ENCODE measurements around the gene FSIP1.

DNA sequence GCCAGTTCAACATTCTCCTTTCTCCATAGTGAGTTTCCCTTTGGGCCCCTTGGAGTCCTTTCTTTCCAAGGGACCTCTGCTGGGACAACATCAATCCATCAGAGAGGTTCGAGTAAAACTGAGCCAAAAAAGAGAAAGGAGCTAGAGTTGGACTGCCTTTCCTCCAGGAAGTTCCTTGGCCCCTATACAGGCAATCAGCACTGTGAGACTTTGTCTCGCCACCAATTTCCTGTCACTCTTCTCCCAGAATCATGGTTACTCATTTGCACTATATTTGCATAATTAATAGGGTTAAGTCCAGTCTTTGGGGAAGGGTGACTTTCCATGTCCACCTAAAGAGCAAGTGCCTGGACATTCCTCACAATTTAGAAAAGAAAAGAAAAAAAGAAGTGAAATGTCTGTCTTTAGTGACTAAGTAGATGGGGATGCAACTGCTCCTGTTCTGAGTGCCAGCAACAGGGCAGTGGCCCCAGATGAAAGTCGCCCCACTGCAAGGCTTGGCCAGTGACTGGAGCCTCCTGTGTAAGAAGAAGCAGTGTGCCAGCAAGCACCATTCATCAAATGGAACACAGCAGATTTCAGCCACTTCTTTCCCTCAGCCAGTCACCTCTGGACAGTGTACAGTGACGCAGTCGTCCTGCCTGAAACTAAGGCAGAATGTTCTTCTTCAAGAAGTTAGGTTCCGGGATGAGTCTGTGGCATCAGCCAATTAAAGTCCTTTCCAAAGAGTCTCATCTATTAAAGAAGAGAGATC, 91.6 kb downstream of the FSIP1 start:
- TF ChIP-seq CBX1 (IDR thresholded peaks at IDR 0.05; ENCODE audit: low read depth) (no peak), FOXJ3 (CRISPR knock-in tag; IDR thresholded peaks at IDR 0.05) (no peak), ZKSCAN8 (CRISPR knock-in tag; IDR thresholded peaks at IDR 0.05) (no peak), POLR2A (conservative IDR thresholded peaks at IDR 0.05) (no peak), CHD2 (IDR thresholded peaks at IDR 0.05; ENCODE audit: low read depth, low read length) (no peak), HNRNPK (IDR thresholded peaks at IDR 0.05; ENCODE audit: low read depth, low read length, poor library complexity, severe bottlenecking) (no peak), SIRT6 (IDR thresholded peaks at IDR 0.05; ENCODE audit: low read depth, low read length) (no peak), MED1 (CRISPR knock-in tag; IDR thresholded peaks at IDR 0.05; ENCODE audit: borderline replicate concordance) (no peak), MYC (IDR thresholded peaks at IDR 0.05; ENCODE audit: low read depth, low read length) (no peak), MYC (CRISPR knock-in tag; IDR thresholded peaks at IDR 0.05; ENCODE audit: borderline replicate concordance, low read depth) (no peak), ZNF324 (CRISPR knock-in tag; IDR thresholded peaks at IDR 0.05) (no peak)
- TF ChIP-seq, protein P1, sequence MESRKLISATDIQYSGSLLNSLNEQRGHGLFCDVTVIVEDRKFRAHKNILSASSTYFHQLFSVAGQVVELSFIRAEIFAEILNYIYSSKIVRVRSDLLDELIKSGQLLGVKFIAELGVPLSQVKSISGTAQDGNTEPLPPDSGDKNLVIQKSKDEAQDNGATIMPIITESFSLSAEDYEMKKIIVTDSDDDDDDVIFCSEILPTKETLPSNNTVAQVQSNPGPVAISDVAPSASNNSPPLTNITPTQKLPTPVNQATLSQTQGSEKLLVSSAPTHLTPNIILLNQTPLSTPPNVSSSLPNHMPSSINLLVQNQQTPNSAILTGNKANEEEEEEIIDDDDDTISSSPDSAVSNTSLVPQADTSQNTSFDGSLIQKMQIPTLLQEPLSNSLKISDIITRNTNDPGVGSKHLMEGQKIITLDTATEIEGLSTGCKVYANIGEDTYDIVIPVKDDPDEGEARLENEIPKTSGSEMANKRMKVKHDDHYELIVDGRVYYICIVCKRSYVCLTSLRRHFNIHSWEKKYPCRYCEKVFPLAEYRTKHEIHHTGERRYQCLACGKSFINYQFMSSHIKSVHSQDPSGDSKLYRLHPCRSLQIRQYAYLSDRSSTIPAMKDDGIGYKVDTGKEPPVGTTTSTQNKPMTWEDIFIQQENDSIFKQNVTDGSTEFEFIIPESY (CRISPR knock-in tag; IDR thresholded peaks at IDR 0.05), result no peak
- TF ChIP-seq, protein P2, sequence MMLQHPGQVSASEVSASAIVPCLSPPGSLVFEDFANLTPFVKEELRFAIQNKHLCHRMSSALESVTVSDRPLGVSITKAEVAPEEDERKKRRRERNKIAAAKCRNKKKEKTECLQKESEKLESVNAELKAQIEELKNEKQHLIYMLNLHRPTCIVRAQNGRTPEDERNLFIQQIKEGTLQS (IDR thresholded peaks at IDR 0.05), result no peak
- TF ChIP-seq, protein P2 (CRISPR knock-in tag; conservative IDR thresholded peaks at IDR 0.05), result no peak

Measured in K562 (cell line).